HG03442 (cell line): ENCODE data around the gene ROBO2.

ENCODE experiments used
- ATAC-seq: cut with Tn5 transposase; IDR thresholded peaks from one replicate; pipeline ENCODE4 v1.9.1; 2021; ENCODE audit warnings: mild to moderate bottlenecking, moderate library complexity; ENCODE audit not compliant: unreplicated experiment

The ROBO2 gene

GRCh38 chr3:77324105-77324504 lies 284.2 kb downstream of the ROBO2 start:
- ATAC-seq = no peak

GRCh38 chr3:77325280-77325679 lies 285.4 kb downstream of the ROBO2 start:
- no peak for ATAC-seq

GRCh38 chr3:77325702-77326101 lies 285.8 kb downstream of the ROBO2 start:
- ATAC-seq = no peak

- ATAC-seq = no peak
Measured at GRCh38 chr3:77326586-77326985, 286.7 kb downstream of the ROBO2 start.

GRCh38 chr3:77328690-77329089 lies 288.8 kb downstream of the ROBO2 start:
- no peak for ATAC-seq

GRCh38 chr3:77329116-77329515 lies 289.2 kb downstream of the ROBO2 start:
- no peak for ATAC-seq

GRCh38 chr3:77338195-77338594 lies 298.3 kb downstream of the ROBO2 start:
- no peak for ATAC-seq

- ATAC-seq = no peak
Measured at GRCh38 chr3:77342027-77342426, 302.1 kb downstream of the ROBO2 start.

- ATAC-seq = no peak
Measured at GRCh38 chr3:77342688-77343087, 302.8 kb downstream of the ROBO2 start.

- no peak for ATAC-seq
Measured at GRCh38 chr3:77345009-77345408, 305.1 kb downstream of the ROBO2 start.

GRCh38 chr3:77348244-77348855 lies 308.5 kb downstream of the ROBO2 start:
- ATAC-seq = no peak

GRCh38 chr3:77354958-77355357 lies 315.1 kb downstream of the ROBO2 start:
- ATAC-seq = no peak

GRCh38 chr3:77362936-77363335 lies 323.0 kb downstream of the ROBO2 start:
- ATAC-seq = no peak

- ATAC-seq = no peak
Measured at GRCh38 chr3:77365152-77365551, 325.3 kb downstream of the ROBO2 start.

GRCh38 chr3:77370413-77370812 lies 330.5 kb downstream of the ROBO2 start:
- no peak for ATAC-seq

GRCh38 chr3:77372018-77372417 lies 332.1 kb downstream of the ROBO2 start:
- ATAC-seq = no peak

GRCh38 chr3:77372634-77373346 lies 332.9 kb downstream of the ROBO2 start:
- ATAC-seq = no peak

- ATAC-seq = no peak
Measured at GRCh38 chr3:77373619-77374018, 333.7 kb downstream of the ROBO2 start.

GRCh38 chr3:77376511-77376910 lies 336.6 kb downstream of the ROBO2 start:
- no peak for ATAC-seq

- ATAC-seq = no peak
Measured at GRCh38 chr3:77377717-77378116, 337.8 kb downstream of the ROBO2 start.

- no peak for ATAC-seq
Measured at GRCh38 chr3:77380136-77380535, 340.2 kb downstream of the ROBO2 start.

- no peak for ATAC-seq
Measured at GRCh38 chr3:77381431-77381830, 341.5 kb downstream of the ROBO2 start.

GRCh38 chr3:77392181-77392580 lies 352.3 kb downstream of the ROBO2 start:
- no peak for ATAC-seq
